DND-41 (cell line): ENCODE results near the gene THEM4.

Experiments
- EZH2 ChIP-seq: IDR thresholded peaks from 3 replicates; pipeline ENCODE4 v1.6.1; 2012; ENCODE audit warnings: borderline replicate concordance, low read depth, mild to moderate bottlenecking, moderate library complexity, low read length, inconsistent platforms; ENCODE audit not compliant: severe bottlenecking
- TF ChIP-seq, protein P1 (sequence below): IDR thresholded peaks from 2 replicates; pipeline ENCODE4 v1.5.1; 2012; ENCODE audit warnings: borderline replicate concordance, low read length, moderate library complexity, mild to moderate bottlenecking; ENCODE audit not compliant: poor library complexity, severe bottlenecking; ENCODE audit errors: extremely low read depth

DNA sequence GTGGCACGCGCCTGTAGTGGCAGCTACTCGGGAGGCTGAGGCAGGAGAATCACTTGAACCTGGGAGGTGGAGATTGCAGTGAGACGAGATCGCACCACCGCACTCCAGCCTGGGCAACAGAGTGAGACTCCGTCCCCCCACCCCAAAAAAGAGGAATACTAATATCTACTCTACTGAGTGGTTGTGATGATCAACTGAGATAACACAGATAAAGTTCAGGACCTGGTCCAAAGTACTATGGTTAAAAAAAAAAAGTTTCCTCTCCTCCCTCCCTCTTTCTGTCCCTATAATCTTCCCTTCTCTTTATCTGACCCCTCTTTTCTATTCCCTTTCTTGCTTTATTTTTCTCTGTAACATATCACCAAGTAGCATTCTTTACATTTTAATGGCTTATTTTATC lies 73.7 kb downstream of the THEM4 start:
- TF ChIP-seq, protein P1, sequence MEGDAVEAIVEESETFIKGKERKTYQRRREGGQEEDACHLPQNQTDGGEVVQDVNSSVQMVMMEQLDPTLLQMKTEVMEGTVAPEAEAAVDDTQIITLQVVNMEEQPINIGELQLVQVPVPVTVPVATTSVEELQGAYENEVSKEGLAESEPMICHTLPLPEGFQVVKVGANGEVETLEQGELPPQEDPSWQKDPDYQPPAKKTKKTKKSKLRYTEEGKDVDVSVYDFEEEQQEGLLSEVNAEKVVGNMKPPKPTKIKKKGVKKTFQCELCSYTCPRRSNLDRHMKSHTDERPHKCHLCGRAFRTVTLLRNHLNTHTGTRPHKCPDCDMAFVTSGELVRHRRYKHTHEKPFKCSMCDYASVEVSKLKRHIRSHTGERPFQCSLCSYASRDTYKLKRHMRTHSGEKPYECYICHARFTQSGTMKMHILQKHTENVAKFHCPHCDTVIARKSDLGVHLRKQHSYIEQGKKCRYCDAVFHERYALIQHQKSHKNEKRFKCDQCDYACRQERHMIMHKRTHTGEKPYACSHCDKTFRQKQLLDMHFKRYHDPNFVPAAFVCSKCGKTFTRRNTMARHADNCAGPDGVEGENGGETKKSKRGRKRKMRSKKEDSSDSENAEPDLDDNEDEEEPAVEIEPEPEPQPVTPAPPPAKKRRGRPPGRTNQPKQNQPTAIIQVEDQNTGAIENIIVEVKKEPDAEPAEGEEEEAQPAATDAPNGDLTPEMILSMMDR, result no peak
- no peak for TF ChIP-seq EZH2
